GM18951 (cell line): ENCODE results near the gene CCDC116.
"Not testable (repeated sequence)": the region's sequence is repeated elsewhere in the genome, so short reads cannot be mapped to it uniquely, and the experiment has no call there.

Experiments
- POLR2A ChIP-seq: IDR thresholded peaks from 4 replicates; pipeline ENCODE4 v1.6.1; 2011; ENCODE audit warnings: mild to moderate bottlenecking; ENCODE audit not compliant: insufficient read length, insufficient read depth; ENCODE audit errors: extremely low read depth
- in situ Hi-C: fragments of 300-500 bp; cut with MboI; formaldehyde crosslinking; loops from one replicate; pipeline ENCODE4 v1.12.0; 2022; ENCODE audit warnings: low sequenced_read_pairs, mixed read lengths, inconsistent platforms; ENCODE audit not compliant: unreplicated experiment

Gene CCDC116

DNA sequence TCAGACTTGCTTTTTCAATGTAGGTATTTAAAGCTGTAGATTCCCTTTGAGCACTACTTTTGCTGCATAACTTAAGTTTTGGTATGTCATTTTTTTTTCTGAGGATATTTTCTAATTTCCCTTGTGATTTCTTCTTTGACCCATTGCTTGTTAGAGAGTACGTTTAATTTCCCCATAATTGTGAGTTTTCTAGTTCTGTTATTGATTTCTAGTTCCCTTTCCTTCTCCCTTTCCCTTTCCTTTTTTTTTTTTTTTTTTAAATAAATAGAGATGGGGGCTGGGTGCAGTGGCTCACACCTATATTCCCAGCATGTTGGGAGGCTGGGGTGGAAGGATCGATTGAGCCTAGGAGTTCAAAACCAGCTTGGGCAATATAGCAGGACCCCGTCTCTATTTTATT lies 34.3 kb upstream of the CCDC116 start:
- TF ChIP-seq POLR2A: no peak
- in situ Hi-C loops: no loop called here

- no peak for TF ChIP-seq POLR2A
- in situ Hi-C loops: no loop called here
Measured at GRCh38 chr22:21599053-21599893, 33.3 kb upstream of the CCDC116 start.

DNA sequence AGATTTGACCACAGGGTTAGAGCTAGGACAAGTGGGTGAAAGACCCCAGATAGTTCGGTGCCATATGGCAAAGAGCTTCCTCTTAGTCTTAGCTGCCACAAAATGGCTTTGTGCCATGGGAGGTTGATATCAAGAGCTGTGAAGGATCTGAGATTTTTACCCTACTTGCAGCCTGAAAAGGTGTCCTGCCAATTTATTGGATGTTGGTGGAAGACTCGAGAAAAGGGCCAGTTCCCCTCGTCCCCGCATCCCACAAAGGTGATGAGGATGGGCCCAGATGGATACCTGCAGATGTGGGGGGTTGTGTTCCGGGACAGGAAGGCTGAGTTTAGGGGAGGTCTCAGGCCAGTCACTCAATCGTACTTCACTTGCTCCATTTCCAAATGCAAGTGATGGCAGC lies 30.0 kb upstream of the CCDC116 start:
- no peak for TF ChIP-seq POLR2A
- in situ Hi-C loops: no loop called here

DNA sequence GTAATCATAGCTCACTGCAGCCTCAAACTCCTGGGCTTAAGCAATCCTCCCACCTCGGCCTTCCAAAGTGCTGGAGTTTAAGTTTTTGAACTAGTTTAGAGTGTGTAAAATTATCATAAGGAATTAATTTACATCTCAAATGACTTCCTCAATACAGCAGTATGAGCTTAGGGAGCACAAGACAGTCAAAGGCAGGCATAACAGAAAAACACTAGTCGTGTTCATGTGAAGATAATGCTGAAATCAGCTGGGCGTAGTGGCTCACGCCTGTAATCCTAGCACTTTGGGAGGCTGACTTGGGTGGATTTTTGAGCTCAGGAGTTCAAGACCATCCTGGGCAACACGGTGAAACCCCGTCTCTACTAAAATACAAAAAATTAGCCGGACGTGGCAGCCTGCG lies 28.6 kb upstream of the CCDC116 start:
- no peak for TF ChIP-seq POLR2A
- in situ Hi-C loops: no loop called here

DNA sequence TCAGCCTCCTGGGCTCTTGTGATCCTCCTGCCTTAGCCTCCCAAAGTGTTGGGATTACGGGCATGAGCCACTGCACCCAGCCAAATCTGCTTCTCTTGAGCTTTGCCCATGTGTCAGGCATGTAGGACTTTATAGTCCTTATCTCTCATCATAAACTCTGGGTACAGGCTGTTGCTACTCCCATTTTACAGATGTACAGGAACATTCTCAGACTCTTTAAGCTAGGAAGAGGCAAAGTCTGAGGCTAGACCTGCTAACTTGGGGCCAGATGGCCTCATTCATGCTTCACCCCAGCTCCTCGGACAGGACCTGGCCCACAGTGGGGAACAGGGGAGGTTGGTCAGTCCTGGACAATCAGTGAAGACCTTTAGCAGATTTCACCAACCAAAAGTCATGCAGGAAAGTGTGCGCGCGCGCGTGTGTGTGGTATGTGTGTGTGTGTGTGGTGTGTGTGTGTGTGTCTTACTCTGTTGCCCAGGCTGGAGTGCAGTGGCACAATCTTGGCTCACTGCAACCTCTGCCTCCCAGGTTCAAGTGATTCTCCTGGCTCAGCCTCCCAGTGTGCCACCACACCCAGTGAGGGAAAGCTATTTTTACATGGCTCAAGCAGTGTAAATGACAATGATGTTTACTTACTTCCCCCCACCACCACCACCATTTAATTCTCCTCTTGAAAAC lies 26.5 kb upstream of the CCDC116 start:
- in situ Hi-C loops: no loop called here

DNA sequence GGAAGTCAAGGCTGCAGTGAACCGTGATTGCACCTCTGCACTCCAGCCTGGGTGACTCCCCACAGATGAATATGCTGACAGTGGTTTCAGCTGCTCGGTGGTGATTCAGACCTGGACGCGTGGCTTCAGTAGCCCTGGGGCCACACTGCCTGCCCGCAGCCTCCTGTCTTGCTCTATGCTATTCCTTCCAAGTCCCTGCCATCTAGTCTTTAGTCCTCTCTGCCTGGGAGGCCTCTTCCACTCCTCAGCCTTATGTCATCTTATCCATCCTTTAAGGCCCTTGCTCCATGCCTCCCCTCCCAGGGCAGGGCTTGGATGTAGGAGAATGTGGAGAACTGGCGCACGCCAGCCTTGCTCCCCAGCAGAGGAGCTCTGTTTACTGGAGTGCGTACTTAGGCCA lies 25.8 kb upstream of the CCDC116 start:
- no peak for TF ChIP-seq POLR2A
- in situ Hi-C loops: no loop called here

More for the DNA sequence above, 26.5 kb upstream of the CCDC116 start:
- TF ChIP-seq POLR2A: no peak

DNA sequence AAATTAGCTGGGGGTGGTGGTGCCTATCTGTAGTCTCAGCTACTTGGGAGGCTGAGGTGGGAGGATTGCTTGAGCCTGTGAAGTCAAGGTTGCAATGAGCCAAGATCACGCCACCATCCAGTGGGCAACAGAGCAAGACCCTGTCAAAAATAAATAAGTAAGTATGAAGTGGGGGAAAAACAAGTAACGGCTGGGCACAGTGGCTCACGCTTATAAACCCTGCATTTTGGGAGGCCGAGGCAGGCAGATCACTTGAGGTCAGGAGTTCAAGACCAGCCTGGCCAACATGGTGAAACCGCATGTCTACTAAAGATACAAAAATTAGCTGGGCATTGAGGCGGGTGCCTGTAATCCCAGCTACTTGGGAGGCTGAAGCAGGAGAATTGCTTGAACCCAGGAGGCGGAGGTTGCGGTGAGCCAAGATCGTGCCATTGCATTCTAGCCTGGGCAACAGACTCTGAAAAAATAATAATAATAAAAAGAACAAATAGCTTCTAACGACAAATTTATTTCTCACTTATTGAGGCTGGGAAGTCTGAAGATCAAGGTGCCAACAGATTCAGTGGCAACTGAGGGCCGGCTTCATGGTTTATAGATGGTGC lies 22.9 kb upstream of the CCDC116 start:
- in situ Hi-C loops: not testable (repeated sequence)

DNA sequence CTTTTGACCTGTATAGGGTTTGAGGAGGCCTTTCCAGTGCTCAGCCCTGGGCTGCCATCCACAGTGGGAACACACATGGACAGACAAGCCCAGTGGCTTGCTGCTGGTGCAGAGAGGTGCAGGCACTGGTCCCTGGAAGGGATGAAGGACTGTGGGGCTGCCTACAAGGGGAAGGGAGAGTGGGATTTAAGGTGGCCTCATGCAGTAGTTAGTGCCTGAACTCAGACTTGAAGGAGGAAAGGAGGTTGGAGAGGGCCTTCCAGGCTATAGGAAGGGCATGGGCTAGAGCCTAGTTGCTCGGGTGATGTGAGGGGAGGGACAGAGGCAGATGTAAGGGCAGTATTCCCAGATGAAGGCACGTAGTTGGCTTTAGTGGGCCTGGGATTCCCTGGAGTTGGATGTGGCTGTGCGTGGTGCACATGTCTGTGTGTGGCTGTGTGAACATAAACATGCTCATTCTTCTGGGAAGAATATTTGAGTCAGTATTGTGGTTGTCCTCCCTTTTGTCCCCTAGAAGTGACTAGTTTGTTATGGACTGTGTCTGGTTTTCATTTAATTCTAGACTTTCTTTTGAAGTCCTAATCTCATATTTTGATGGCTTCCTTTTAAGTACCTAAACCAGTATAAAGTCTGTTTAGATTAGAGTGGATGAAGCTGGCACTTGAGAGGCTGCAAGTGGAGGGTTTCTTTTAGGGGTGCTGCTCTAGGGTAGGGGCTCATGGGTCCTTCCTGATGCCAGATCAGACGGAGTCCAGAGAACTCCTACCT lies 21.2 kb upstream of the CCDC116 start:
- no peak for TF ChIP-seq POLR2A
- in situ Hi-C loops: no loop called here

DNA sequence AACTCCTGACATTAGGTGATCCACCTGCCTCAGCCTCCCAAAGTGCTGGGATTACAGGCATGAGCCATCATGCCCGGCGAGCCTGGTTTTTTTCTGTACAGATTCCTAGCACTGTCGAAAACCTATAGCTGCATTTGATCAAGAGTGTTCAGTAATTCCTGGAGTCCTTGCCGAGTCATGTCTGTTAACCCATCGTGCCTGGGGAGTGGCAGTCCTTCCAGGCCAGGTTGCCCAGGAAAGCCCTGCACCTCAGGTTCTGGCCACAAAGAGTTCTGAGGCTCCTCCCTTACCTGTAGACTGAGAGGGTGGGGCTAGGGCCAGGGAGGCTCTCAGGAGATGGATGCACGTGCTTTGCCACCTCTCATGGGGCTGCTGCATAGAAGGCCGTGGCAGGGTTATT lies 19.7 kb upstream of the CCDC116 start:
- TF ChIP-seq POLR2A: no peak
- in situ Hi-C loops: no loop called here

GRCh38 chr22:21613553-21614233 lies 18.9 kb upstream of the CCDC116 start:
- TF ChIP-seq POLR2A: no peak
- in situ Hi-C loops: no loop called here

- in situ Hi-C loops: no loop called here
- no peak for TF ChIP-seq POLR2A
Measured at GRCh38 chr22:21615731-21616130, 16.8 kb upstream of the CCDC116 start.

DNA sequence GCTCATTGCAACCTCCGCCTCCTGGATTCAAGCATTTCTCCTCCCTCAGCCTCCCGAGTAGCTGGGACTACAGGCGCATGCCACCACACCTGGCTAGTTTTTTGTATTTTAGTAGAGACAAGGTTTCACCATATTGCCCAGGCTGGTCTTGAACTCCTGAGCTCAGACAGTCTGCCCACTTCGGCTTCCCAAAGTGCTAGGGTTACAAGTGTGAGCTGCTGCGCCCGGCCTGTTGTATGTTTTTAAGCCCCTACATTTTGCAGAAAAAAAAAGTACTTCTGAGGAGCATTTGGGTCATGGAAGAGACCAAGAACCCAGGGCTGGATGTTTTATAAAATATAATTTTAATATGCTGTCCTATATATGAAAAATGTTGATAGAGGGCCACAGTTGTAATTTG lies 15.2 kb upstream of the CCDC116 start:
- in situ Hi-C loops: not testable (repeated sequence)

DNA sequence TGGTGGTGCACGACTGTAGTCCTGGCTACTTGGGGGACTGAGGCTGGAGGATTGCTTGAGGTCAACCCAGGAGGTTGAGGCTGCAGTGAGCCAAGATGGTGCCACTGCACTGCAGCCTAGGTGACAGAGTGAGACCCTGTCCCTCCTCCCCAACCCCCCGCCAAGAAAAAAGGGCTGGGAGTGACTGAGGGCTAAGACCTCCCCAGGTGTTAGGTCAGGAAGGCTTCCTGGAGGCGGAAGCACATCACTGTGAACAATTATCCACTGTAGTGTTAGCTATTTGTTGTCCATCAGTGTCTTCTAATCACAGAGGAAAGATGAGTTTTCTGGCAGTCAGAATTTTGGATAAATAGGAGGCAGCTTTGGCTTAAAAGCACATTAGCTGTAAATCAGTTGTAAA lies 11.5 kb upstream of the CCDC116 start:
- TF ChIP-seq POLR2A: no peak
- in situ Hi-C loops: no loop called here
